Spinal cord (tissue), 10 donors: ENCODE data around the gene RAD51AP1. TPM values are rescaled to one million over a fixed set of nuclear protein-coding genes. Genes with fewer than 3 reads are reported as not detected.

Experiments
- DNase-seq, 6 donors: peaks; one replicate each; pipeline versions ENCODE4 v3.0.0 to v3.0.0-alpha.2; 2013 to 2015; ENCODE audit warnings: low spot score in 6 of 6, low read depth in 4 of 6
- H3K27ac ChIP-seq: one replicate; pipeline ENCODE4 v1.5.1; 2013; ENCODE audit warnings: low read depth, low read length, control low read depth
- H3K27me3 ChIP-seq: one replicate; pipeline ENCODE4 v1.6.1; 2013; ENCODE audit warnings: low read length; ENCODE audit not compliant: control insufficient read depth, insufficient read depth
- H3K36me3 ChIP-seq: one replicate; pipeline ENCODE4 v1.6.1; 2013; ENCODE audit warnings: low read length; ENCODE audit not compliant: control insufficient read depth, insufficient read depth
- H3K4me1 ChIP-seq: one replicate; pipeline ENCODE4 v1.6.1; 2013; ENCODE audit warnings: low read length; ENCODE audit not compliant: control insufficient read depth, insufficient read depth
- H3K4me3 ChIP-seq: one replicate; pipeline ENCODE4 v1.5.1; 2013; ENCODE audit warnings: low read depth, low read length, control low read depth
- H3K9me3 ChIP-seq: one replicate; pipeline ENCODE4 v1.6.1; 2013; ENCODE audit warnings: low read length; ENCODE audit not compliant: control insufficient read depth, insufficient read depth
- WGBS: methylation state at CpG from one replicate; pipeline ENCODE4 v1.1.5; 2013; ENCODE audit warnings: missing lambda C conversion rate; ENCODE audit not compliant: insufficient coverage; 5-methylcytosine and 5-hydroxymethylcytosine counted together
- polyA plus RNA-seq, 2 donors: library from polyadenylated mRNA; unstranded; fragments of 120-200 nt; gene quantifications; one replicate each; pipeline ENCODE4 v1.2.1, GENCODE V29; 2013; ENCODE audit not compliant: insufficient read length in 2 of 2
- total RNA-seq, 2 donors: library from RNA; depleted of rRNA in 1 of 2; stranded (reverse); fragments of 120-200 nt in 1 of 2; fragments of >200 nt in 1 of 2; gene quantifications; one replicate each; pipeline versions ENCODE4 v1.2.3 to v1.2.4, GENCODE V29; 2013 to 2014
- donor health status: healthy.

The RAD51AP1 gene
- total and polyA plus RNA-seq, 4 donors: 10.2 to 13.2 (median 11.6) TPM

- 92% methylated on average over 2 of the region's 3 CpGs for WGBS
Observed at GRCh38 chr12:4563336-4563735, 24.6 kb downstream of the RAD51AP1 start.

DNA sequence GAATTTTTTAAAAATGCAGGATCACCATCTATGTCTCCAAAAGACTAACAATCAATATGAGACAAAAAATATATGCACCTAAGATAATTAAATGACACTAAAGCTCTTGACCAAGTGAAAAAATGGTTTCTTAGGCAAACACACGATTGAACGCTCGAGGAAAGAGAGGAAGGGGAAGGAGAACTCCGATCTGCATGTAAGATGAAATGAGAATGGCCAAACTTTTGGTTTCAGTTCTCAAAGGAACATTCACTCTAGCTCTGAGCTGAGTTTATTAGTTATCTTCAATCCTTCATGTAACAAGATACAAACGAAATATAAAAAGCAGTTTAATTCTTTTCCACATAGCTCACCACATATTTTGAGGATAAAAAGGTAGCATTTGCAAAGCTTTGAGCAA is 26.1 kb downstream of the RAD51AP1 start:
- Histone ChIP-seq H3K9me3 (no peaks in the 10 kb centered on the region), H3K27ac (no peak overlapping the region), H3K36me3 (no peaks in the 10 kb centered on the region), H3K4me3 (no peak overlapping the region), H3K27me3 (no peaks in the 10 kb centered on the region), H3K4me1 (peaks cover 11% of the 10 kb centered on the region)
- no CpG with 5 or more reads among the region's 5 CpGs for whole genome bisulfite sequencing
- DNase-seq: no peak

More at GRCh38 chr12:4563336-4563735, 24.6 kb downstream of the RAD51AP1 start:
- H3K27me3 ChIP-seq: no peaks in the 10 kb centered on the region
- H3K4me1 ChIP-seq: peaks cover 11% of the 10 kb centered on the region
- H3K9me3 ChIP-seq: no peaks in the 10 kb centered on the region
- H3K4me3 ChIP-seq: no peak overlapping the region
- H3K27ac ChIP-seq: no peak overlapping the region
- H3K36me3 ChIP-seq: no peaks in the 10 kb centered on the region
- no peak for DNase-seq

DNA sequence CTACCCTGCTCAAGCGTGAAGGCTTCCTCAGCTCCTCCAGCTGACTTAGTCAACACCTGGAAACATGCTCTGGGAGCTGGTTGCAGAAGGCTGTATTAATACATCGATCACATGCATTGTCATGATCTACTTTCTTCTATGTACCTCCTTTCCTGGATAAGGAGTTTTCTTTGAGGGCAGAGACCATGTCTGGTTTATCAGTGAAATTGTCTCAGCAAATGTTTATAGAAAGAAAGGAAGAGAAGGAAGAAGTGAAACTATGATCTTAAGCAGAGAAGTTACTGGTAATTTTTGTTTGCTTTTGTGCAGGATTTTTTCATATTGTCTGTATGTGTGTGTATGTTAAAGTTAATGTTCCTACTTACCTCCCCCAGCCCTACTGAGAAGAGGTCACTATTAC is 27.8 kb downstream of the RAD51AP1 start:
- no peak overlapping the region for H3K27ac ChIP-seq

GRCh38 chr12:4567073-4567881 is 28.6 kb downstream of the RAD51AP1 start:
- Histone ChIP-seq H3K27ac (no peak overlapping the region), H3K36me3 (no peaks in the 10 kb centered on the region), H3K4me1 (peaks cover 3% of the 10 kb centered on the region), H3K9me3 (no peaks in the 10 kb centered on the region), H3K4me3 (no peak overlapping the region), H3K27me3 (no peaks in the 10 kb centered on the region)
- peak in 1 of 6 donors; percentile 11 for DNase-seq
- WGBS: 100% methylated on average over 1 of the region's 3 CpGs

More for the DNA sequence above, 27.8 kb downstream of the RAD51AP1 start:
- H3K27me3 ChIP-seq: no peaks in the 10 kb centered on the region
- H3K4me3 ChIP-seq: no peak overlapping the region
- peaks cover 11% of the 10 kb centered on the region for H3K4me1 ChIP-seq
- no peaks in the 10 kb centered on the region for H3K36me3 ChIP-seq
- WGBS: 100% methylated on average over 1 of the region's 2 CpGs
- H3K9me3 ChIP-seq: no peaks in the 10 kb centered on the region
- no peak for DNase-seq

GRCh38 chr12:4569261-4569660 is 30.6 kb downstream of the RAD51AP1 start:
- H3K9me3 ChIP-seq: no peaks in the 10 kb centered on the region
- H3K4me1 ChIP-seq: no peaks in the 10 kb centered on the region
- WGBS: no CpG with 5 or more reads among the region's 4 CpGs
- no peak for DNase-seq
- H3K27me3 ChIP-seq: no peaks in the 10 kb centered on the region
- H3K36me3 ChIP-seq: no peaks in the 10 kb centered on the region
- no peak overlapping the region for H3K27ac ChIP-seq
- H3K4me3 ChIP-seq: no peak overlapping the region

DNA sequence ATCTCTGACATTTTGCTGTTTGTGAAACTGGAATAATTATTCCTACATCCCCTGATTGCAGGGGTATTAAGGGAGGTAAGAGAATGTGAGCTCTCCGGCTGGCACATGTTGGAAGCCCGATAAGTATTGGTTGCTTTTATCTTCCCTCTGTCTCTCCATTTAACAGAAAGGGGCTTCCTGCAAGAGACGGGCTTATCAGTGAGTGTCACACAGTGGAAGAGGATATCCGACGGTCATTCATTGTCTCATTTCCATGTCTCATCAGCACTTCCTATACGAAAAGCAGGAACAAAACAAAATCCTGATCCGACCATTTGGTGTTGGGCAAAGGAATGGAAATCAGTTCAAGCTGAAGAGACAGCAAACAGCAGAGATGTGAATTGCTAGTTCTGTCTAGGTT is 34.0 kb downstream of the RAD51AP1 start:
- no peak overlapping the region for H3K27ac ChIP-seq
- H3K4me3 ChIP-seq: no peak overlapping the region
- H3K36me3 ChIP-seq: no peaks in the 10 kb centered on the region
- H3K27me3 ChIP-seq: no peaks in the 10 kb centered on the region
- DNase-seq: no peak
- H3K4me1 ChIP-seq: no peaks in the 10 kb centered on the region
- 82% methylated on average over 2 of the region's 7 CpGs for WGBS
- H3K9me3 ChIP-seq: no peaks in the 10 kb centered on the region

DNA sequence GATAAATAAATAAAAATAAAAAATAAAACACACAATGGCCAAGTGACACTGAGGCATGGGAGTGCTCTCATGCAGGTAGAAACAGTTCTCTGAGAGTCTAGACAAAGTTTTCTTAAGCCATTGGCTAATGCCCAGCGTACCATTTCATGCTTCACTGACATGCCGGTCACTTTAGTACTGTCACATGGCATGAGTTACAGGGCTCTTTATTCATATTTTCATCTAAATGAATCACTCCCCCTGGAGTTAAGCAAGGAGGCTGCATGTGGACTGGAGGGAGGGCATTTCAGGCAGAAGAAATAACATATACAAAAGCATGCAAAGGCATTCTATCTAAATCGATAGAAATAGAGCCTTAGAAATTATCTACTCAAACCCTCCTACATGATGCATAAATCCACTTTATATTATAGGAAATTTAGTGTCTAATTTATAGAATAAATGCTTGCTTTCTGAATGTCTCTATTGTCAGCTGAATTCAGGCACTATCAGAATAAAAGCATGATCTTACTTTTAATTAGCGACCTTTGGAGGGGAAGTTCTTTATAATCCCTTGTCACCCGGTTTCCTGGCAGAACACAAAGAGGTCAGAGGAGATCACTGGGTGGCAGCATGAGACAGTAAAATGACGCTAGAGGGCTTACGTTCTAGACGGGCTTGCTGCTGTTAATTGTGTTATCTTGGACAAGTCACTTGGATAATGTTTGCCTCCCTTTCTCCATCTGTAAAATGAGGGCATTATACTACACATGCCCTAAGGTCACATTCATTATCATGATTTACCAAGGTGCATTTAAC is 40.8 kb downstream of the RAD51AP1 start:
- Histone ChIP-seq H3K4me1 (peaks cover 4% of the 10 kb centered on the region), H3K36me3 (no peaks in the 10 kb centered on the region), H3K9me3 (no peaks in the 10 kb centered on the region), H3K27ac (no peak overlapping the region), H3K4me3 (no peak overlapping the region), H3K27me3 (no peaks in the 10 kb centered on the region)
- 42% methylated on average over 2 of the region's 8 CpGs for WGBS
- peak in 2 of 6 donors; percentile 13 to 35 for DNase-seq

DNA sequence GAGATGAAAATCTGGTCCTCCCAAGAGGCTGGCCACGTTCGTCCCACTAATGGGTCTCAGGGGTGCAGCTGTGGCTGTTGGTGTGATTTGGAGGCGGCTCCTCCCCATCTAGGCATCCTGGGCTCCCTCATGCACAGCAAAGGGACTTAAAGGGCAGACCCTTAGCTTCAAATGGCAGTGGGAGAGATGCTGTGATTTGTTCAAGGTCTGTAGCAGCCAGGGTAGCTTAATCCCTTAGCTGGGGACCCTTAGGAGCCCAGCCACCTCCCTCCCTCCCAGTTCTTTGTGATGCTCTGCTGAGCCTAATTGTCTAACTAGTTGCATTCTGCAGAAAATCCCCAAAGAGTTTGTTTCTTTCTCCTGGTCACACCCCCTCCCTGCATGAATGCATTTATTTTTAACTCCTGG is 41.6 kb downstream of the RAD51AP1 start:
- H3K36me3 ChIP-seq: no peaks in the 10 kb centered on the region
- H3K27ac ChIP-seq: no peak overlapping the region
- no peak overlapping the region for H3K4me3 ChIP-seq
- no peaks in the 10 kb centered on the region for H3K27me3 ChIP-seq
- 83% methylated on average over 3 of the region's 3 CpGs for WGBS
- peaks cover 4% of the 10 kb centered on the region for H3K4me1 ChIP-seq
- H3K9me3 ChIP-seq: no peaks in the 10 kb centered on the region
- DNase-seq: peak in 1 of 6 donors; percentile 27

GRCh38 chr12:4584281-4584680 is 45.6 kb downstream of the RAD51AP1 start:
- 82% methylated on average over 4 of the region's 6 CpGs for WGBS
- Histone ChIP-seq H3K27me3 (no peaks in the 10 kb centered on the region), H3K4me3 (no peak overlapping the region), H3K36me3 (no peaks in the 10 kb centered on the region), H3K4me1 (peaks cover 4% of the 10 kb centered on the region), H3K9me3 (no peaks in the 10 kb centered on the region), H3K27ac (no peak overlapping the region)
- no peak for DNase-seq
